ENCODE results near the gene RHBDD2. TPM values are rescaled to one million over a fixed set of nuclear protein-coding genes. Genes with fewer than 3 reads are reported as not detected.

Gene RHBDD2
- total and polyA plus RNA-seq, 10 of the 15 experiments (the other 5 are each of a cell fraction or from before 2014, with no cell fraction given) = 3.9 to 39.8 (median 16.9) TPM

DNA sequence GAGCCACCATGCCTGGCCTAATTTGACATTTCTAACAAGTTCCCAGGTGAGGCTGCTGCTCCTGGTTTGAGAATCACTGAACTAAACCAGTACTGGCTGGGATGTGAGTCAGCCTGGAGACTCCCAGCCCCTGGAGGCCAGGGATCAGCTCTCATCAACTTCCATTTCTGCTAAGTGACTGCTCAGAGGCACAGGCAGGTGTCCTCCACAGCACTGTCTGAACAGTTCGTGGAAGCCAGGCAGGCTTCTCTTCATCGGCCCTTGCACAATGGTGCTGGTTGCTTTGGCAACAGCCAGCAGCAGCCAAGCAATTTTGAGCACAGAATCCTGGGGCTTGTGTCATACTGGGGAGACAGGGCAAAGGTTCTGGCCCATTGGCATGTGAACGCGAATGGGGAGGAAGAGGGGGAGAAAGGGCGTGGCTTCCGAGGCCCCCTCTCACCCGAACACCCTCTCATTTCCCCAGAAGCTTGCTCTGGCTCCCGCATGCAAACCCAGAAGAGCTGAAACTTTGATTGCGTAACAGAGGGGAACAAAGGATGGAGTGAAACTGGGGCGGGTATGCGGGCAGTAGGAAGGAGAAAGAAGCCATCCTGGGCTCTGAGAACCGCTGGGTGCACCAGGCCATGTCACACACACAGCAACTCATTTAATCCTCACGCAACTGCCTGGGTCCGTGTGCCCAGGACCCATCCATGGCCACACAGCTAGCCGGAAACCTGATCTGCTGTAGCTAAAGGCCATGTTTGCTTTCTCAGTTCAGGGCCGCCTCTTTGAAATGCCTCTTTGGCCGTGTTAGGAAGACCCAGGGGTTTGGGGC, 27.2 kb downstream of the RHBDD2 start:
- WGBS (ENCODE audit: insufficient coverage, insufficient replicate concordance, low lambda C conversion rate, missing lambda C conversion rate) = 17% methylated on average over 17 of the region's 17 CpGs

DNA sequence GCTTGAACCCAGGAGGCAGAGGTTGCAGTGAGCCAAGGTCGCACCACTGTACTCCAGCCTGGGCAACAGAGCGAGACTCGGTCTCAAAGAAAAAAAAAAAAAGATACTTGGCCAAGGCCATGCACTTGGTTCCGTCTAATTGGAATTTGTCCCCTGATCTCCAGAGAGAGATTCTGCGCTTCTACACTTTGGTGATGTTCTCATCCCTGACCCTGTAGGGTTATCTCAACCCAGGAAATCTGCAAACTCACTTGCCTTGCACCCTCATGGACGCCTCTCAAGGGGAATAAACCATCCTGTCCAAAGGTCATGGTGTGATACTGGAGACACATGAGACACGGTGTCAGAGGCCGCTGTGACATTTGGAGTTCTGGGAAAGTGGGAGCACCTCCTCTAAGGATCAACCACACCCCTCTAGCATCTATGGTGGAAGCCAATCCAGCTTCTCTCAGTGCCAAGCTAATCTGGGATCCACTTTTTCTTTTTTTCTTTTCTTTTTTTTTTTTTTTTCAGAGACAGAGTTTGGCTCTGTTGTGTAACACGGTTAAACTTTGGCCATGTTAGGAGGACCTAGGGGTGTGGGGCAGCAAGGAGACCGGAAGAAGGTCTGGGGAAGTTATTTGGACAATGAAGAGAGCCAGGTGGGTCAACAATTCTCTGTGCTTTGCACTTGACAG, 28.3 kb downstream of the RHBDD2 start:
- RAD21 ChIA-PET (ENCODE audit: unreplicated experiment) = no interaction called here
- in situ Hi-C loops (cut with MboI) (no loop called here), intact Hi-C loops (cut with micrococcal nuclease; ENCODE audit: unreplicated experiment) (no loop called here)
- ATAC-seq (no peak), DNase-seq (ENCODE audit: low read depth, low spot score) (no peak), FAIRE-seq (no peak)
- no TSS peak for BruUV-seq (replicated peaks)
- H3K36me3 ChIP-seq (ENCODE audit: control insufficient read depth in 2 of 2, insufficient read depth in 2 of 2, low read length in 1 of 2) = no peaks in the 10 kb centered on the region
- no peaks in the 10 kb centered on the region; the same call in 1 of the 2 replicates for H3K4me1 ChIP-seq (ENCODE audit: control insufficient read depth, insufficient read depth, low read length)
- no peak overlapping the region for H3K4me3 ChIP-seq
- SMC1A ChIA-PET (ENCODE audit: uncharacterized antibody, unreplicated experiment) = interaction anchor here (1.6 kb wide), 1 partner anchor 10 kb away, joined by 4 read pairs; no protein-coding TSS in a partner anchor
- H3K9ac ChIP-seq (ENCODE audit: control insufficient read depth, insufficient read depth, low read length) = no peak overlapping the region
- no peaks in the 10 kb centered on the region for H4K20me1 ChIP-seq (ENCODE audit: control insufficient read depth, insufficient read depth)
- no peaks in the 10 kb centered on the region for H3K79me2 ChIP-seq (ENCODE audit: control insufficient read depth, insufficient read depth, low read length)
- WGBS (ENCODE audit: insufficient coverage, insufficient replicate concordance, low lambda C conversion rate, missing lambda C conversion rate) = 82% methylated on average over 10 of the region's 10 CpGs
- no peak overlapping the region for H2AFZ ChIP-seq (ENCODE audit: control insufficient read depth, low read depth, low read length)
- TF ChIP-seq SMARCA5 (IDR thresholded peaks at IDR 0.05) = no peak
- no peak for TF ChIP-seq PAX8 (IDR thresholded peaks at IDR 0.05)
- TF ChIP-seq, protein P1, sequence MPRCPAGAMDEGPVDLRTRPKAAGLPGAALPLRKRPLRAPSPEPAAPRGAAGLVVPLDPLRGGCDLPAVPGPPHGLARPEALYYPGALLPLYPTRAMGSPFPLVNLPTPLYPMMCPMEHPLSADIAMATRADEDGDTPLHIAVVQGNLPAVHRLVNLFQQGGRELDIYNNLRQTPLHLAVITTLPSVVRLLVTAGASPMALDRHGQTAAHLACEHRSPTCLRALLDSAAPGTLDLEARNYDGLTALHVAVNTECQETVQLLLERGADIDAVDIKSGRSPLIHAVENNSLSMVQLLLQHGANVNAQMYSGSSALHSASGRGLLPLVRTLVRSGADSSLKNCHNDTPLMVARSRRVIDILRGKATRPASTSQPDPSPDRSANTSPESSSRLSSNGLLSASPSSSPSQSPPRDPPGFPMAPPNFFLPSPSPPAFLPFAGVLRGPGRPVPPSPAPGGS (IDR thresholded peaks at IDR 0.05; ENCODE audit: borderline replicate concordance, insufficient read depth, low read depth, low read length, poor library complexity, severe bottlenecking) = no peak
- TF ChIP-seq ZBED1 (IDR thresholded peaks at IDR 0.05; ENCODE audit: borderline replicate concordance) = no peak
- no peak for TF ChIP-seq SIN3A (IDR thresholded peaks at IDR 0.05; ENCODE audit: low read depth, low read length)
- no peak for TF ChIP-seq ZNF274 (IDR thresholded peaks at IDR 0.05; ENCODE audit: insufficient read depth, insufficient read length)
- TF ChIP-seq FOXK2 (IDR thresholded peaks at IDR 0.05) = no peak
- TF ChIP-seq MYC (IDR thresholded peaks at IDR 0.05; ENCODE audit: insufficient read depth, insufficient read length, insufficient replicate concordance, low read length, severe bottlenecking) = no peak
- no peak for TF ChIP-seq SUPT20H (IDR thresholded peaks at IDR 0.05; ENCODE audit: borderline replicate concordance, control insufficient read depth, low read depth, low read length)
- no peak for TF ChIP-seq CHD2 (IDR thresholded peaks at IDR 0.05; ENCODE audit: borderline replicate concordance, low read depth, low read length)
- TF ChIP-seq RELA (IDR thresholded peaks at IDR 0.05; ENCODE audit: borderline replicate concordance, partially characterized antibody) = no peak
- no peak overlapping the region for H3K4me2 ChIP-seq (ENCODE audit: control insufficient read depth, insufficient read depth)
- no peaks in the 10 kb centered on the region for H3K27me3 ChIP-seq (replicated peaks in 1 of 2; ENCODE audit: control insufficient read depth in 2 of 2, insufficient read depth in 2 of 2, low read length in 1 of 2)
- H3K9me3 ChIP-seq (replicated peaks; ENCODE audit: control insufficient read depth, insufficient read depth, low read length) = no peaks in the 10 kb centered on the region
- POLR2A ChIA-PET = interaction anchor here (1.1 kb wide), 1 partner anchor 9 kb away, joined by 6 read pairs; no protein-coding TSS in a partner anchor
- CTCF ChIA-PET = interaction anchor here (0.6 kb wide), 1 partner anchor 1849 kb away, joined by 3 read pairs; no protein-coding TSS in a partner anchor
- no peak overlapping the region for H3K27ac ChIP-seq (ENCODE audit: control insufficient read depth, insufficient read depth)

More for the DNA sequence above, 27.2 kb downstream of the RHBDD2 start:
- H3K4me1 ChIP-seq (ENCODE audit: control insufficient read depth, insufficient read depth, low read length) = no peaks in the 10 kb centered on the region; the same call in 1 of the 2 replicates
- no peaks in the 10 kb centered on the region for H3K36me3 ChIP-seq (ENCODE audit: control insufficient read depth in 2 of 2, insufficient read depth in 2 of 2, low read length in 1 of 2)
- peak overlapping the region; percentile 28; the same call in 1 of the 2 replicates for H3K4me2 ChIP-seq (ENCODE audit: control insufficient read depth, insufficient read depth)
- H3K9me3 ChIP-seq (replicated peaks; ENCODE audit: control insufficient read depth, insufficient read depth, low read length) = no peaks in the 10 kb centered on the region
- ChIA-PET RAD21 (ENCODE audit: unreplicated experiment) (no interaction called here), SMC1A (ENCODE audit: uncharacterized antibody, unreplicated experiment) (interaction anchor here (0.7 to 1.6 kb wide), 2 partner anchors 11 to 22 kb away, joined by 3 to 4 read pairs; no protein-coding TSS in a partner anchor), POLR2A (interaction anchor here (1.1 to 1.5 kb wide), 2 partner anchors 9 to 10 kb away, joined by 6 to 7 read pairs; partner anchors contain the start of gene POR), CTCF (interaction anchor here (0.9 kb wide), 1 partner anchor 64 kb away, joined by 4 read pairs; no protein-coding TSS in a partner anchor)
- in situ Hi-C loops (cut with MboI) (no loop called here), intact Hi-C loops (cut with micrococcal nuclease; ENCODE audit: unreplicated experiment) (no loop called here)
- DNase-seq (ENCODE audit: low read depth, low spot score) (no peak), ATAC-seq (peak; percentile 56), FAIRE-seq (no peak)
- no peak overlapping the region for H2AFZ ChIP-seq (ENCODE audit: control insufficient read depth, low read depth, low read length)
- no peaks in the 10 kb centered on the region for H4K20me1 ChIP-seq (ENCODE audit: control insufficient read depth, insufficient read depth)
- H3K4me3 ChIP-seq = no peak overlapping the region
- H3K27me3 ChIP-seq (replicated peaks in 1 of 2; ENCODE audit: control insufficient read depth in 2 of 2, insufficient read depth in 2 of 2, low read length in 1 of 2) = no peaks in the 10 kb centered on the region
- no TSS peak for BruUV-seq (replicated peaks)
- no peak overlapping the region for H3K27ac ChIP-seq (ENCODE audit: control insufficient read depth, insufficient read depth)
- no peaks in the 10 kb centered on the region for H3K79me2 ChIP-seq (ENCODE audit: control insufficient read depth, insufficient read depth, low read length)
- H3K9ac ChIP-seq (ENCODE audit: control insufficient read depth, insufficient read depth, low read length) = no peak overlapping the region
- no peak for TF ChIP-seq SMARCA5 (IDR thresholded peaks at IDR 0.05)
- no peak for TF ChIP-seq NFXL1 (IDR thresholded peaks at IDR 0.05; ENCODE audit: borderline replicate concordance)
- TF ChIP-seq EZH2 (IDR thresholded peaks at IDR 0.05; ENCODE audit: borderline replicate concordance, control insufficient read depth, low read depth, low read length) = no peak
- TF ChIP-seq FOS (IDR thresholded peaks at IDR 0.05; ENCODE audit: borderline replicate concordance, extremely low read depth, insufficient read length) = no peak
- TF ChIP-seq RAD51 (IDR thresholded peaks at IDR 0.05) = no peak

Measured in GM12878 (cell line).